ENCODE measurements around the gene SLC29A2. TPM values are rescaled to one million over a fixed set of nuclear protein-coding genes. Genes with fewer than 3 reads are reported as not detected.

The SLC29A2 gene
- total and polyA plus RNA-seq, 9 donors, result 0.48 to 3.1 (median 0.78) TPM

DNA sequence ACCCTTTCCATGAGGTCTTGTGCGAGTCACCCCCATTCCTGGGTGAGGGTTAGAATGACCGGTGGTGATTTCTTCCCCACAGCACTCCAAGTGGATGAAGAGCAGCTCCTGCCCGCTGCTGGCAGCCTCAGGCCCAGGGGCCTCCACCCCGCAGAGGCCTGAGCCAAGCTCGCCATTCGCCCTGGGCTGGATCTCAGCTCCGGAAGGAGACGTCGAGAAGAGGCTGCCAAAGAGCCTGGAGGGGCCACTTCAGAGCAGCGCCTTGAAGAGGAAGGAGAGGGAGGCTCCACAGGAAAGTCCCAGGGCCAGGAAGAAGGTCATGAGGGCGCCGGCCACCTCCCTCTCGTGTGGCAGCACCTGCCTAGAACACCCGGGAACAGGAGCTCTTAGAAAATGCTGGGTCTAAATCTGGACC, 8.4 kb downstream of the SLC29A2 start:
- H3K27ac ChIP-seq, result no peak overlapping the region
- no peak overlapping the region for H3K4me3 ChIP-seq
- no peaks in the 10 kb centered on the region for H3K36me3 ChIP-seq
- H3K4me1 ChIP-seq (ENCODE audit: insufficient read depth), result no peaks in the 10 kb centered on the region
- TF ChIP-seq, protein P1, sequence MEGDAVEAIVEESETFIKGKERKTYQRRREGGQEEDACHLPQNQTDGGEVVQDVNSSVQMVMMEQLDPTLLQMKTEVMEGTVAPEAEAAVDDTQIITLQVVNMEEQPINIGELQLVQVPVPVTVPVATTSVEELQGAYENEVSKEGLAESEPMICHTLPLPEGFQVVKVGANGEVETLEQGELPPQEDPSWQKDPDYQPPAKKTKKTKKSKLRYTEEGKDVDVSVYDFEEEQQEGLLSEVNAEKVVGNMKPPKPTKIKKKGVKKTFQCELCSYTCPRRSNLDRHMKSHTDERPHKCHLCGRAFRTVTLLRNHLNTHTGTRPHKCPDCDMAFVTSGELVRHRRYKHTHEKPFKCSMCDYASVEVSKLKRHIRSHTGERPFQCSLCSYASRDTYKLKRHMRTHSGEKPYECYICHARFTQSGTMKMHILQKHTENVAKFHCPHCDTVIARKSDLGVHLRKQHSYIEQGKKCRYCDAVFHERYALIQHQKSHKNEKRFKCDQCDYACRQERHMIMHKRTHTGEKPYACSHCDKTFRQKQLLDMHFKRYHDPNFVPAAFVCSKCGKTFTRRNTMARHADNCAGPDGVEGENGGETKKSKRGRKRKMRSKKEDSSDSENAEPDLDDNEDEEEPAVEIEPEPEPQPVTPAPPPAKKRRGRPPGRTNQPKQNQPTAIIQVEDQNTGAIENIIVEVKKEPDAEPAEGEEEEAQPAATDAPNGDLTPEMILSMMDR (IDR thresholded peaks at IDR 0.05), result no peak
- TF ChIP-seq EP300 (IDR thresholded peaks at IDR 0.05), result no peak
- TF ChIP-seq POLR2A (IDR thresholded peaks at IDR 0.05), result no peak
- intact Hi-C loops (cut with DNase I), result no loop called here
- 78 to 91% (median 84%) methylated on average over 14 of the region's 14 CpGs for WGBS, 3 donors
- H3K27me3 ChIP-seq, result no peaks in the 10 kb centered on the region
- DNase-seq, result peak in 1 of 5 donors; percentile 25
- no peaks in the 10 kb centered on the region for H3K9me3 ChIP-seq

DNA sequence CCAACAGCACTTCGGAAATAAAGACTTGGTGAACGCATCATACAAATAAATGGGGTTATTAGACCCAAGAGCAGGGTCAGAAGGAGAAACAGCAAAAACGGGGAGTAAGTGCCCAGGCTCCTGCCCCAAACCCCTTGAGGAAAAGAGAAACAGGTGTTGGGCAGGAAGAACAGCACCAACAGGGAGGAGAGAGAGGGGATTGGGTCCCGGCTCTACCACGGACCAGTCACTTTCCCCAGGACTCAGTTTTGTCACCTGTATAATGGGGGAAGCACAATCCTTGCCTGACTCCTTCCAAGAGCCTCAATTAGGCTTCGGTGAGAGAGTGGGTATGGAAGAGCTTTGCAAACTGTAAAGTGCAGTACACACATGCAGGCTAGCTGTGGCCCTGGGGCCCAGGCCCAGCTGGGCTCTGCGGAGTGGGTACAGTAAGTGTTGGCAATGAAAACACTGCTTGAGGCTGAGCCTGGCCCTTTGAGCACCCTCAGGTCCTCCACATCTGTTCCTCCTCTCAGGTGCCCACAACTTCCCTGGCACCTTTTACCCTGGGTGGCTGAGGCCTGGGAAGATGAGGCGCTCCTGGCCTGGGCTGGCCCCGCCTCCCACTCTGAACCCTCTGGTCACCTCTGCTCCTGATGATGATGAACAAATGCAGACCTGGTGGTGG, 8.9 kb downstream of the SLC29A2 start:
- Histone ChIP-seq H3K36me3 (no peaks in the 10 kb centered on the region), H3K9me3 (no peaks in the 10 kb centered on the region), H3K4me1 (ENCODE audit: insufficient read depth) (no peaks in the 10 kb centered on the region), H3K27ac (no peak overlapping the region), H3K4me3 (no peak overlapping the region), H3K27me3 (no peaks in the 10 kb centered on the region)
- intact Hi-C loops (cut with DNase I), result no loop called here
- TF ChIP-seq POLR2A (IDR thresholded peaks at IDR 0.05), result no peak
- TF ChIP-seq, protein P1 (IDR thresholded peaks at IDR 0.05), result no peak
- TF ChIP-seq EP300 (IDR thresholded peaks at IDR 0.05), result no peak
- WGBS, 3 donors, result 78 to 83% (median 82%) methylated on average over 9 of the region's 9 CpGs
- peak in 1 of 5 donors; percentile 17 for DNase-seq

DNA sequence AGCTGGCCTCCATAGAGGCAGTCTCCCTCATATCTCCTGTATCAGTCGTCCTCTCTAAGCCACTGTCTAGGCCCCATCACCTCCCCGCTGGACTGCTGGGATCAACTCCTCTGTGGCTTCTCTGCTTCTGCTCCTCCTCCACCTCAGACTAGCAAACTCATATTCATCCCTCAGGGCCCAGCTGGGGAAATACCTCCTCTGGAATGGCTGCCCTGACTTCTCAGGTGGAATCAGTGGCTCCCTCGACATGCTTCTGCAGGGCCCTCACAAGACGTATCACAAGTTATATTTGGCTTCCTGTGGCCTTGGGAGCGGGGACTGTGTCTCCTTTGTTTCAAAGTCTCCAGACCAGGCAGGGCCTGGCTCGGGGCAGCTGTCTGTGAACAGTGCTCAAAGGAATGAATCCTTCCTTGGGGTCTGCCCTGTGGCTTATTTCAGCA, 10.0 kb downstream of the SLC29A2 start:
- Histone ChIP-seq H3K27ac (no peak overlapping the region), H3K4me1 (ENCODE audit: insufficient read depth) (no peaks in the 10 kb centered on the region), H3K9me3 (no peaks in the 10 kb centered on the region), H3K4me3 (no peak overlapping the region), H3K27me3 (no peaks in the 10 kb centered on the region), H3K36me3 (no peaks in the 10 kb centered on the region)
- WGBS, 3 donors, result 61 to 66% (median 62%) methylated on average over 6 of the region's 6 CpGs
- TF ChIP-seq POLR2A (IDR thresholded peaks at IDR 0.05) (no peak), EP300 (IDR thresholded peaks at IDR 0.05) (no peak)
- TF ChIP-seq, protein P1 (IDR thresholded peaks at IDR 0.05), result no peak
- DNase-seq, result peak in 1 of 5 donors; percentile 15
- intact Hi-C loops (cut with DNase I), result no loop called here

DNA sequence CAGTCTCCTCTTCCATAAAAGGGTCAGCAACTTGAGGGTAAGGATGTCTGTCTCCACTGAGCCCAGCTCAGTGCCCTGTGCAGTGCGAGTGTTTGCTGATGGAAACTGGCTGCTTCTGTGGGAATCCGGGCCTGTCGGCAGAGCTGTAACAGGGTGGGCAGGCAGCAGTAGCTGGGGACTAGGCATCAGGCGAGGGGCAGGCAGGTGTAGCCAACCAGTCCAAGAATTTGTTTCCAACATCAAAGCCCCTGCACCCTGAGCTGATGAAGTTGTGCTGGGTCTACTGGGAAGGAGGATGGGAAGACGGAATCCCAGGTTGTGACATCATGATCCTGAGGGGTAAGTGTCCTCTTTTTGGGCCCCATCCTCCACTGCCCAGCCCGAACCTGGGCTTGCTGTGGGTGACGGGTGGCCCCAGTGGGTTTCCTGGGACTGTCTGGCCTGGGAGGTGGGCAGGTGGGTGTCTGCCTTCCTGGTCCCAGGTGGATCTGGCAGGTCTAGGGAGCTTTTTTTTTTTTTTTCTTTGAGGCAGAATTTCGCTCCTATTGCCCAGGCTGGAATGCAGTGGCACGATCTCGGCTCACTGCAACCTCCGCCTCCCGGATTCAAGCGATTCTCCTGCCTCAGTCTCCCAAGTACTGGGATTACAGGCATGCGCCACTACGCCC, 11.0 kb downstream of the SLC29A2 start:
- DNase-seq, result peak in 1 of 5 donors; percentile 16
- WGBS, 3 donors, result 92 to 95% (median 94%) methylated on average over 15 of the region's 15 CpGs
- no peak for TF ChIP-seq EP300 (IDR thresholded peaks at IDR 0.05)
- TF ChIP-seq POLR2A (IDR thresholded peaks at IDR 0.05), result no peak
- TF ChIP-seq, protein P1 (IDR thresholded peaks at IDR 0.05), result no peak

More for the DNA sequence above, 11.0 kb downstream of the SLC29A2 start:
- Histone ChIP-seq H3K27ac (no peak overlapping the region), H3K9me3 (no peaks in the 10 kb centered on the region), H3K4me1 (ENCODE audit: insufficient read depth) (no peaks in the 10 kb centered on the region), H3K36me3 (no peaks in the 10 kb centered on the region), H3K4me3 (no peak overlapping the region), H3K27me3 (no peaks in the 10 kb centered on the region)
- intact Hi-C loops (cut with DNase I), result no loop called here
